Airway epithelial cell (primary cell): Measurements from ENCODE around the gene SFPQ. TPM values are rescaled to one million over a fixed set of nuclear protein-coding genes. Genes with fewer than 3 reads are reported as not detected.

ENCODE experiments used
- total RNA-seq: library from RNA; depleted of rRNA; stranded (reverse); fragments of >200 nt; gene quantifications from 2 replicates; pipeline ENCODE4 v1.2.3, GENCODE V29; 2015

The SFPQ gene
- 142 and 179 TPM in 2 replicates for total RNA-seq

DNA sequence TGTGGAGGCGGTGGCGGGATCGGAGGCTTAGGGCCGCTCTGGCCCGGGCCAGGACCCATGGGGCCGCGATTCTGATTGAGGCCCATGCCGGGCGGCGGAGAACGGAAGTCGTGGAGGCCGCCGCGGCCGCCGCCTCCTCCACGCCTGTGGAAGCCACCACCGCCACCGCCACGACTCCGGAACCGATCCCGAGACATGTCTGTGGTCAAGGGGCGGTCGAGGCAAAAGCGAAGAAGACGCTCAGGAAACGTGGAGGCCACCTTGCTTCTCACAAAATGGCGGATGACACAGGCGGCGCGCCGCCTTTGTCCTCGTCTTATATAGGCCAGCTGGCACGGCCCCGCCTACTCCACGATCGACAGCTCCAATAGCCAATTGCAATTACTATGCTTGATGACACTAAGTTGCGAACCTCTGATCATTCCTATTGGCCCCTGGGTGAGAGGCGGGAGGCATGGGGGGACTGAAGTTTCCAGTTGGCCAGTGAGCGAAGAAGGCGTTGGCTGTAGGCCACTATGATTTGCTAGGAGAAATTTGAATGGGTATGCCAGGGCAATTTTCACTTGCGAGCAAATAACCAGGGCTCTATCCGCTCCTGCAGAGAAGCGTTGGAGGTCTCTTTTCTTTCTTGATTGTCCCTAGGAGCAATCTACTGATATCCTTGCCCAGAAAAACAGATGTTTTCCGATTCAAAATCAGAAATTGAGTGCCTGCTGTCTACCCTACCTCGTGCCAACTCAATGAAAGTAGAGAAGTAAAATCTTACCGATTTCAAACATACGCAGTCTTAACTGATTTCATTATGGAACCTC, at the start of gene SFPQ:
TSS of gene SFPQ (minus strand) at position 293 of the 812 bp plus-strand sequence. CDS start at position 197, 96 bp downstream.

Other genes starting within 250 kb of the SFPQ start
- 5.9 and 17.6 TPM in 2 replicates for gene TMEM35B, start 207.8 kb downstream of the SFPQ start, total RNA-seq
- gene ZMYM6, start 161.2 kb downstream of the SFPQ start, total RNA-seq, result 5.8 and 9.1 TPM in 2 replicates
- 6.7 and 13.5 TPM in 2 replicates for gene ZMYM1, start 113.8 kb downstream of the SFPQ start, total RNA-seq
- 14.9 and 20.8 TPM in 2 replicates for gene ZMYM4, start 75.6 kb upstream of the SFPQ start, total RNA-seq